GM20000 (cell line): ENCODE measurements around the gene PLA2G4C.
"Not testable (repeated sequence)": the region's sequence is repeated elsewhere in the genome, so short reads cannot be mapped to it uniquely, and the experiment has no call there.

ENCODE experiments used
- DNase-seq: peaks from one replicate; pipeline ENCODE4 v3.0.0; 2012; ENCODE audit warnings: low spot score
- CTCF ChIP-seq: IDR thresholded peaks from 2 replicates; pipeline ENCODE4 v1.5.1; 2012; ENCODE audit warnings: mild to moderate bottlenecking, control low read depth; ENCODE audit errors: extremely low read depth, missing control alignments

PLA2G4C gene

DNA sequence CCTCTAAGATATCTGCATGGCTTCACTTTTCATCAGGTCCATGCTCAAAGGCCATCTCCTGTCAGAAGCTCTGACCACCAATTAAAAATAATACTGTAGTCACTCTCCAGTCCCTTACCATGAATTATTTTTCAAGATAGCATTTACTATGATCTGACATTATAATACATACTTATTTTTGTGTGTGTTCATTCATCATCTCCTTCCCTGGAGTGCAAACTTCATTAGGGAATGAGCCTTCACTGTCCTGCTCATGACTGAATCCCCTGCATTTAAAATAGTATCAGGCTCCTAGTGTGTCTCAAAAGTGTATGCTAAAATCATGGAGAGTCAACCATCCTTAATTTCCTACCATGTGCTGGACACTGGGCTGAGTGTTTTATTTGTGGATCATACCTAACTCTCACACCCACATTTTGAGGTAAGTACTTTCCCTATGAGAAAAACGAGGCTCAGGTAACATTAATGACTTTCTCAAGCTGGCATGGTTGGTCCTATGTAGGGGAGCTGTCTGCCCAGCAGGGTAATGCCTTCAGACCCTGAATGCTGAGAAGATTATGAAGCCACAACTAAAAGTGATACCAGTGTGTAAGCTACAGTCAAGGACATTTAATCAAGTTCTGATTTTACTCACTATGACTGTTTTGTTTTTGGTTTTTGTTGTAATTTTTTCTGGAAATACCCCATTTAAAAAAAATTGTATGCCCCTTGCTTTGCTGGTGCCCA, 16.3 kb downstream of the PLA2G4C start:
- no peak for DNase-seq
- no peak for TF ChIP-seq CTCF

- not testable (repeated sequence) for DNase-seq
Observed at GRCh38 chr19:48091111-48091718, 19.4 kb downstream of the PLA2G4C start.

DNA sequence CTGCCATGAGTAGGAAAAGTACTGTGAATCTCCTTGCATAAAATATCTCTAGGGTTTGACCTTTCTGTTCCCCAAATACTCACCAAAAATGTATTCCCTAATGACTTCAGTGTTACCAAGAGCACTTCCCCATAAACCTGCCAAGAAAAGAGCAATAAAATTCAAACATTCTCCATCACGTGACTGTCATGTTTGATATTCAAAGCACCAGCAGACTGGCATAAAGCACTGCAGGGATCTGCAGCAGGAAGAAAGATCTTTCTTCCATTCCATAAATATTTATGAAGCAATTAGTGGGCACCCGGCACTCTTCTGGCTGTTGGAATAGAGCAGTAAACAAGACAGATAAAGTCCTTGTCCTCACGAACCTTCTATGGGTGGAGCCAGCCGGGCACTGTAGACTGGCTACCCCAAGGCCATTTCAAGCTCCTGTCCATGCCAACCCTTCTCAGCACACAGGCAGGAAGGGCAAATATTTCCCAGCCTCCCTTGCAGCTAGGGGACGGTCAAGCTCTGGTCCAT, 20.3 kb downstream of the PLA2G4C start:
- DNase-seq, result no peak
- no peak for TF ChIP-seq CTCF

DNA sequence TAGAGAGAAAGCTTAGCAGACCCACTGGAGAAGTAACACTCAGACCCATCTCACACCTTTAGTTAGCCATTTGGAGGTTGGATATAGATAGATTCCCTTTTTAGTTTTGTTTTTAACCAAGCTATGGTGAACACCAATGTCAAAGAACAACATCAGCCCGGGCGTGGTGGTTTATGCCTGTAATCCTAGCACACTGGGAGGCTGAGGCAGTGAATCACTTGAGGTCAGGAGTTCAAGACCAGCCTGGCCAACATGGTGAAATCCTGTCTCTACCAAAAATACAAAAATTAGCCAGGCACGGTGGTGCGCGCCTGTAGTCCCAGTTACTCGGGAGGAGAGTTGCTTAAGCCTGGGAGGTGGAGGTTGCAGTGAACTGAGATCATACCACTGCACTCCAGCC, 21.6 kb downstream of the PLA2G4C start:
- not testable (repeated sequence) for DNase-seq

DNA sequence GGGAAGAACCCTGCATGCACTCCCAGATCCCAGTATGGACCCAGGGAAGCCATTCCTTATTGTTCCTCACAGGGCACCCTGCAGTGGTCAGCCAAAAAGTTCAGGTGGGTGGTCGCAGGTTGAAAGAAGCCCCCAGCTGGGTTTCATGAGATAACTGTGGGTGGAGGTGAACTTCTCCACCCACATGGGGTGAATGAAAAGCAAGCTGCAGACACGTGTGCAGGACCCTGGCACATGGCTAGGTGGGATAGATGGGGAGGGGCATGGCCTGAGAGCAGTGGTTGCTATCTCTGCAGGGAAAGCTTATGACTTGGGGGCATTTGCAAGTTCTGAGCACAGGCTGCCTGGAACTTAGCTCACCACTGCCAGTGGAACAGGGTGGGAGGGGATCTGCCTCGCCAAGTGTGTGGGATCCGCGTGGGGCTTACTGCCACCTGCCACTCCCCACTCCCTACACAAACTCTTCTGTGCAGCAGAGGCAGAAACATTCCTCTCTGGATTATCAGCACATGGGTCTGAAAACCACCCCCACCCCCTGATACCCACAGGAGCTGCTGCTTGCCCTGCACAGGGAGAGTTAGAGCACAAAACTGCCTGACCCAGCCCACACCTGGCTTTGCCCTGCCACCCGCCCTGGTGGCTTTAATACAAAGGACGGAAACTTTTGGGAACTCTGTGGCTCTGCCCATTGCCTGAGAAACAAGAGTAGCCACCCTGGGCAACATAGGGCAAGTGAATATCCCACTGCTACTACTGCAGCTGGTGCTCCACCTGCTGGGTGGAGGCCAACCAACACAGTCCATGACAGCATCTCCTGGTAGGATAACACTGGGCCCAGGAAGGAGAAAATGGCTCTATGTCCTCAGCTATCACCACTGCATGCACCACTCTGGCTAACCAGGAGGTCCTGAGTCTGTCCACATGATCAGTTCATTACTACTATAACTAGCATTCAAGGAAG, 24.4 kb downstream of the PLA2G4C start:
- no peak for DNase-seq
- no peak for TF ChIP-seq CTCF

GRCh38 chr19:48085076-48085475, 25.5 kb downstream of the PLA2G4C start:
- no peak for DNase-seq
- no peak for TF ChIP-seq CTCF

DNA sequence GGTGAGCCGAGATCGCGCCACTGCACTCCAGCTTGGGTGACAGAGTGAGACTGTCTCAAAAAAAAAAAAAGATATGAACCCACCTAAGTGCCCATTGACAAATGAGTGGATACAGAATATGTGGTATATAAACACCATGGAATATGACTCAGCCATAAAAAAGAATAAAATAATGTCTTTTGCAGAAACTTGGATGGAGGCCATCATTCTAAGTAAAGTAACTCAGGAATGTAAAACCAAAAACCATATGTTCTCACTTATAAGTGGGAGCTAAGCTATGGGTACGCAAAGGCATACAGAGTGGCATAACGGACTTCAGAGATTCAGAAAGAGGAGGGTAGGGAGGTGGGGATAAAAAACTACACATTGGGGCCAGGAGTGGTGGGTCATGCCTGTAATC, 29.5 kb downstream of the PLA2G4C start:
- no peak for DNase-seq
- no peak for TF ChIP-seq CTCF

GRCh38 chr19:48070177-48070769, 40.3 kb downstream of the PLA2G4C start:
- DNase-seq, result not testable (repeated sequence)
